GM23248 (cell line): ENCODE data around the gene ZNF384.

Experiments
- EZH2 ChIP-seq: fragments of 200-600 bp; sonication (generic); IDR thresholded peaks from 2 replicates; pipeline ENCODE4 v1.6.1; 2018; ENCODE audit warnings: antibody characterized with exemption, mild to moderate bottlenecking; ENCODE audit not compliant: insufficient read depth, poor library complexity, severe bottlenecking
- EZH2phosphoT487 ChIP-seq: fragments of 200-600 bp; sonication (generic); IDR thresholded peaks from 2 replicates; pipeline ENCODE4 v1.6.1; 2018; ENCODE audit warnings: antibody characterized with exemption, moderate library complexity, mild to moderate bottlenecking, low read depth; ENCODE audit not compliant: insufficient read depth

DNA sequence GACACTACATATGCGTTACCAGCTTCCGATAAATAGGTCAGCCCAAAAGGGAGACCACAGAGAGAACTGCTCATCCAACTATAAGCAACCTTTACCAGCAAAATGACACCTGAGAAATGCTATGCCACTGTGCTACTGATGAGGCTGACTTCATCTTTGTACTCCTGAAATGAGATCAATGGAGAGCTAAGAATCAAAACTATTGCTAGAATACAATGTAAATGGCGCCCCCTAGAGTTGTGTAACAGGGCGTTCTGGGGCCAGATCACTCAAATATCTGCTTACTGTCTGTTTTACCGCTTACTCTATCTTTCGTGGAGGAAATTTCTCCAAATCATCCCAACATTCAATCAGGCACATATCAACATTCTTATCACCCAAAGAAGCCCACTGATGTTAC lies 4.6 kb downstream of the ZNF384 start:
- TF ChIP-seq EZH2phosphoT487: no peak
- TF ChIP-seq EZH2: no peak
